ENCODE measurements around the gene AVPR2. TPM values are rescaled to one million over a fixed set of nuclear protein-coding genes. Genes with fewer than 3 reads are reported as not detected.

Gene AVPR2
- total RNA-seq, 1 donor from 2014 or later, result 0.48 TPM

GRCh38 chrX:153948847-153949805 is 44.7 kb downstream of the AVPR2 start:
- no peak for DNase-seq (ENCODE audit: low read depth)

- DNase-seq (ENCODE audit: low read depth), result no peak
These were observed 45.7 kb downstream of the AVPR2 start for GRCh38 chrX:153950127-153950526.

- no peak for DNase-seq (ENCODE audit: low read depth)
These were observed 47.4 kb downstream of the AVPR2 start for GRCh38 chrX:153951683-153952372.

GRCh38 chrX:153952373-153953026 is 48.0 kb downstream of the AVPR2 start:
- DNase-seq (ENCODE audit: low read depth), result no peak

GRCh38 chrX:153953342-153953830 is 48.9 kb downstream of the AVPR2 start:
- peak; percentile 58 for DNase-seq (ENCODE audit: low read depth)

- no peak for DNase-seq (ENCODE audit: low read depth)
These were observed 49.6 kb downstream of the AVPR2 start for GRCh38 chrX:153953892-153954557.

GRCh38 chrX:153954558-153955227 is 50.2 kb downstream of the AVPR2 start:
- no peak for DNase-seq (ENCODE audit: low read depth)

- DNase-seq (ENCODE audit: low read depth), result no peak
These were observed 50.8 kb downstream of the AVPR2 start for GRCh38 chrX:153955228-153955732.

- DNase-seq (ENCODE audit: low read depth), result no peak
These were observed 51.8 kb downstream of the AVPR2 start for GRCh38 chrX:153956044-153956907.

Other genes with a start within 250 kb of the AVPR2 start
- gene PNCK, start 230.9 kb upstream of the AVPR2 start, total RNA-seq, result 1.1 and 2.1 TPM in 2 replicates
- gene SLC6A8, start 216.7 kb upstream of the AVPR2 start, total RNA-seq, result 20.7 and 39.8 TPM in 2 replicates
- gene BCAP31, start 180.3 kb upstream of the AVPR2 start, total RNA-seq, result 150 and 162 TPM in 2 replicates
- 53.8 and 71.6 TPM in 2 replicates for gene ABCD1, start 179.8 kb upstream of the AVPR2 start, total RNA-seq
- gene PLXNB3, start 140.4 kb upstream of the AVPR2 start, total RNA-seq, result 5.1 and 11.9 TPM in 2 replicates
- 252 and 340 TPM in 2 replicates for gene SRPK3, start 123.6 kb upstream of the AVPR2 start, total RNA-seq
- 92.7 and 104 TPM in 2 replicates for gene IDH3G, start 110.3 kb upstream of the AVPR2 start, total RNA-seq
- 155 and 228 TPM in 2 replicates for gene SSR4, start 110.0 kb upstream of the AVPR2 start, total RNA-seq
- gene PDZD4, start 74.1 kb upstream of the AVPR2 start, total RNA-seq, result 0.47 and 1.4 TPM in 2 replicates
- gene L1CAM, start 18.5 kb upstream of the AVPR2 start, total RNA-seq, result 24.6 and 44.9 TPM in 2 replicates
- 12.8 and 18.2 TPM in 2 replicates for gene ARHGAP4, start 21.6 kb downstream of the AVPR2 start, total RNA-seq
- gene NAA10, start 30.4 kb downstream of the AVPR2 start, total RNA-seq, result 120 and 132 TPM in 2 replicates
- 2.5 and 2.7 TPM in 2 replicates for gene RENBP, start 40.0 kb downstream of the AVPR2 start, total RNA-seq
- gene HCFC1, start 67.1 kb downstream of the AVPR2 start, total RNA-seq, result 27.1 and 33.8 TPM in 2 replicates
- 10.9 and 11.9 TPM in 2 replicates for gene TMEM187, start 68.1 kb downstream of the AVPR2 start, total RNA-seq
- gene IRAK1, start 115.2 kb downstream of the AVPR2 start, total RNA-seq, result 83.3 and 90.4 TPM in 2 replicates
- 28.5 and 29.9 TPM in 2 replicates for gene MECP2, start 193.0 kb downstream of the AVPR2 start, total RNA-seq
- not detected in 2 replicates for gene OPN1LW, start 239.6 kb downstream of the AVPR2 start, total RNA-seq

Data from myocyte (in vitro differentiated cells).